NCI-H146 treated with DMSO at 0.1 percent for 48 hours (cell line): ENCODE measurements around the gene CNTNAP2.
"Not testable (repeated sequence)": the region's sequence is repeated elsewhere in the genome, so short reads cannot be mapped to it uniquely, and the experiment has no call there.

Experiments
- DNase-seq: peaks from one replicate; lab custom pipeline; 2025; ENCODE audit not compliant: unreplicated experiment; lab: John Stamatoyannopoulos, UW

The CNTNAP2 gene

GRCh38 chr7:148264933-148265557 is 2148.4 kb downstream of the CNTNAP2 start:
- peak; percentile 52 for DNase-seq

- DNase-seq: no peak
Observed at GRCh38 chr7:148265896-148266295, 2149.3 kb downstream of the CNTNAP2 start.

- no peak for DNase-seq
Observed at GRCh38 chr7:148266795-148267194, 2150.2 kb downstream of the CNTNAP2 start.

GRCh38 chr7:148270576-148270975 is 2154.0 kb downstream of the CNTNAP2 start:
- no peak for DNase-seq

GRCh38 chr7:148274118-148274517 is 2157.5 kb downstream of the CNTNAP2 start:
- DNase-seq: no peak

- DNase-seq: no peak
Observed at GRCh38 chr7:148275359-148275890, 2158.8 kb downstream of the CNTNAP2 start.

- peak; percentile 39 for DNase-seq
Observed at GRCh38 chr7:148276314-148277041, 2159.9 kb downstream of the CNTNAP2 start.

GRCh38 chr7:148277042-148277660 is 2160.6 kb downstream of the CNTNAP2 start:
- no peak for DNase-seq

GRCh38 chr7:148286150-148286549 is 2169.5 kb downstream of the CNTNAP2 start:
- no peak for DNase-seq

GRCh38 chr7:148287538-148287937 is 2170.9 kb downstream of the CNTNAP2 start:
- DNase-seq: no peak

- no peak for DNase-seq
Observed at GRCh38 chr7:148288592-148289151, 2172.1 kb downstream of the CNTNAP2 start.

GRCh38 chr7:148289630-148290029 is 2173.0 kb downstream of the CNTNAP2 start:
- no peak for DNase-seq

GRCh38 chr7:148290538-148290937 is 2173.9 kb downstream of the CNTNAP2 start:
- no peak for DNase-seq

GRCh38 chr7:148291799-148292198 is 2175.2 kb downstream of the CNTNAP2 start:
- DNase-seq: no peak

- DNase-seq: no peak
Observed at GRCh38 chr7:148296994-148297644, 2180.5 kb downstream of the CNTNAP2 start.

GRCh38 chr7:148298768-148299167 is 2182.2 kb downstream of the CNTNAP2 start:
- DNase-seq: not testable (repeated sequence)

- no peak for DNase-seq
Observed at GRCh38 chr7:148299350-148300276, 2183.0 kb downstream of the CNTNAP2 start.

GRCh38 chr7:148302436-148302835 is 2185.8 kb downstream of the CNTNAP2 start:
- not testable (repeated sequence) for DNase-seq

GRCh38 chr7:148303295-148304082 is 2186.9 kb downstream of the CNTNAP2 start:
- no peak for DNase-seq

- no peak for DNase-seq
Observed at GRCh38 chr7:148304083-148304335, 2187.4 kb downstream of the CNTNAP2 start.
